HL-60 (cell line): Measurements from ENCODE around the gene RAB8B.

Source experiments
- CTCF ChIP-seq: IDR thresholded peaks from one replicate; pipeline ENCODE4 v1.5.1; 2011; ENCODE audit warnings: low read length, control low read depth, inconsistent platforms; ENCODE audit not compliant: insufficient read depth
- GABPA ChIP-seq: IDR thresholded peaks from 2 replicates; pipeline ENCODE4 v1.6.1; 2012; ENCODE audit warnings: low read depth

GRCh38 chr15:63194880-63195568 lies 5.6 kb downstream of the RAB8B start:
- no peak for TF ChIP-seq CTCF
- TF ChIP-seq GABPA: no peak
